GM19328 (cell line): ENCODE measurements around the gene CD164L2.
"Not testable (repeated sequence)": the region's sequence is repeated elsewhere in the genome, so short reads cannot be mapped to it uniquely, and the experiment has no call there.

Experiments used
- ATAC-seq: cut with Tn5 transposase; IDR thresholded peaks from one replicate; pipeline ENCODE4 v1.9.1; 2021; ENCODE audit warnings: mild to moderate bottlenecking, moderate library complexity; ENCODE audit not compliant: unreplicated experiment

CD164L2 gene

DNA sequence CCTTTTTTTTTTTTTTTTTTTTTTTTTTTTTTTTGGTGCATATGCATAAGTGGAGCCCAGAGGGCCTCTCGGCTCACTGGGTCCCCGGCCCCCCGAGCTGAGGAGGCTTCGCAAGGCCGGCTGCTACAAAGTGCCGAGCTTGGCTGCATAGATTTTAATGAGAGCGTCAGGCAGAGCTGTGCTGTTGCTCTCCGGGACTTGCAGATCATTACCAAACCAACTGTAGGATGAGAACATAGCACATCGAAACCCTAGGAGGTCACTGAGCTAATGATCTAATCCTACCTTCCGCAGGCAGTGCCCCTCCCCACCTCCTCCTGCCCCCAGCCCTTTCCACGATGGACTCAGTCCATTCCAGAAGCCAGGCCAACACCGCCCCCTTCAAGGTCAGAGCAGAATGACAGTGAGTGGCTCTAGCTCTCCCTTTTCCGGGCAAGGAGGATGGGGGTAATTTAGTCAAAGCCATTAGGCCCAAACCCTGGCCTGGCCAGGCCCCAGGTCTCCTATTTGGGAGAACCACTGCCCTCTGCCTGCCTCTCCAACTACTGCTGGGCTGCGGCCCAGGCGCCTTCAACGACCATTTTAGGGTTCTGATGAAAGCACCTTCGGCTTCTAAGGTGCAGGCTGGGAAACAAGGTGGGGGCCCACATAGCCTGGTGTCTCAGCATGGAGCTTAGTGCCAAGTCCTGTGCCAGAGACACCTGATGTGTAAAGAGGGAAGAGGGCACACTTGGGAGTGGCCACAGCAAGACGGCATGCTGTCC, 22.6 kb upstream of the CD164L2 start:
- not testable (repeated sequence) for ATAC-seq

DNA sequence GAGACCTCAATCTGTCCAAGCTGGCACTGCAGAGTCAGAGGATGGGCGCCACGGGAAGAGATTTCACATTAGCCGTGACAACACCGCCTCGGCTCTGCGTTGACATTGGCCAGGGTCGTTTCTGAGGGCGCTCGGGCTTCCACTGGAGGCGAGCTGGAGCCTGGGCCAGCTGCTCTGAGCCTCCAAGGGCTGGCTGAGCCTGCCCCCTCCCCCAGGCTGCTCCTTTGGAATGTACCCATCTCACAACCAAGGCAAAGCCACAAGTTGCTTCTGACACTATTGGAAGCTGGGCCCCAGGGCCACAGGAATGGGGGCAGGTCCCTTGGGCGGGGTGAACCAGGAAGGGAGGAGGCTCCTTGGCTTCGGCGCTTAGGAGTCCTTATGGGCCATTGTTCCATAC, 21.9 kb upstream of the CD164L2 start:
- ATAC-seq = no peak

DNA sequence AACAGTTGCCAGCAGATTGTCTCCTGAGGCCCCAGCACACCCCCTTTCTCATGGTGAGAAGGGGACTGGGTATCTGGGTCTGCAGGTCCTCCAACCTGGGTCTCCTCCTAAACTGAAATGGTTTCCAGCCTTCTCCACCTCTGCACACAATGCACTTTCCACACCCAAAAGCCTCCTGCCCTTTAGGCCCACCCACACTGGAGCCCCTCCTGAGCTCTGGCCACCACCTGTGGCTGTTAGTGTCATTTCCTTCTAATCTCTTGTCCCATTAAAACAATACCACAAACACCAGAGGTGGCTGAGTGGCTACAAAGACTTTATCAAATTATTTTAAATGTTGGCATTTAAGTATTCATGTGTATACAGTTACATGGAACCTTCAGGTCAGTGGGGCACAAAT, 20.8 kb upstream of the CD164L2 start:
- ATAC-seq = no peak

DNA sequence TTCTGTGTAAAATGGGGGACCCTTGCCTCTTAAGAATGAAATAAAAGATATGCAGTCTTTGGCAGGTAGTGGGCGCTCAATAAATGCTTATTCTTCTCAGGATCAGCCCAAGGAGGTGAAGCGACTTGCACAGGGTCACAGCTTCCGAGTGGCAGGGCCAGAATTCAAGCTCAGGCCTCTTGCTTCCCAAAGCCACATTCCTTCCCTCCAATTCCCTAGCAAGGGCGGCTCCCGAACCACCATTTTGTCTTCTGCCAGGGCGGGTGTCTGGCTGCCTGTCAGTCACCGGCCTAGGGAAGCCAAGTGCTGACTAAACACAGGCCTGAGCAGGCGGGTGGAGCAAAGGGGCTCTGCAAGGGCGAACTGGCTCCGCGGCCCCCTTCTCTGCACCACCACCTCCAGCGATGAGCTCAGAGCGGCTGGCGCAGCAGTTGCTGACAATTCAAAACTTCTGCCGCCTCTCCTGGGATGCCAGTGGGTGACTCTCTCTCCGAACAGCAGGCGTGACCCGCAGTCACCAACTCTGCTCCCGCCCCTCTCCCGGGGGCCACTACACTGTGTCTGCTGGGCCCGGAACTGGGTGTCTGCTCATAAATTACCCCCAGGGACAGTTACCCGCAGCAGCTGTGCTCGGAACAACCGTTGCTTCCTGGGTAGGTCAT, 20.1 kb upstream of the CD164L2 start:
- no peak for ATAC-seq

DNA sequence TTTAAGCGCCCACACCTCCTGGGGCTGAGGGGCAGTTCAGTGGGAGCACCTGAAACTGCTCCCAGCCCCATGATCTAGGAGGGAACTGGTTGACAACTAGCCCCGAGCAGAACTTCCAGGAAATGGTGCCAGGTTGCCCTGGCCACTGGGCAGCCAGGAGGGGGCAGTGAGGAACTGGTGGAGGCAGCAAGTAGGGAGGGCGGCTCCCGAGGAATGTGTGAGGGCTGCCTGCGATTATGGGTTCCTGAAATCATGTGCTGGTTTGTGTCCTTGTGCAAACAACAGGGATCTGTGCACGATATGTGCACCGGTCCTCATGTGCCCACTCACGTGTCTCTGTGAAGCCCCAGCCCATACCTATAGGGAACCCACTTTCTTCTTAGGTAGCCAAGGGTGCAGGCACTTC, 19.2 kb upstream of the CD164L2 start:
- no peak for ATAC-seq

DNA sequence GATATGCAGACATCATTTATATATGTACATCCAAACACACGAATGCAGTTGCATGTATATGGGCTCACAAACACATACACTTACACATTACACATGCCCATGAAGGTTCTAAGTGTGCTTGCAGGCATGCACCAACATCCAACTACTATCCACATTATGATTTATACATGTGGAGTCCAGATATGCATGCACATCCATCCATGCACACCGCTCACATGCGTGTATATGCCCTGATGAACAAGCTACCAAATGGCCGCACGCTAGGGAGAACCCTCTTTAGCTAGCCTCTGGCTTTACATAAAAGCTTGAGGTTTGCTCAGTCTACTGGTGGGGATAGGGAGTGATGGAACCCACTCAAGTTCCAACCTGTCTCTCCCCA, 17.8 kb upstream of the CD164L2 start:
- no peak for ATAC-seq

DNA sequence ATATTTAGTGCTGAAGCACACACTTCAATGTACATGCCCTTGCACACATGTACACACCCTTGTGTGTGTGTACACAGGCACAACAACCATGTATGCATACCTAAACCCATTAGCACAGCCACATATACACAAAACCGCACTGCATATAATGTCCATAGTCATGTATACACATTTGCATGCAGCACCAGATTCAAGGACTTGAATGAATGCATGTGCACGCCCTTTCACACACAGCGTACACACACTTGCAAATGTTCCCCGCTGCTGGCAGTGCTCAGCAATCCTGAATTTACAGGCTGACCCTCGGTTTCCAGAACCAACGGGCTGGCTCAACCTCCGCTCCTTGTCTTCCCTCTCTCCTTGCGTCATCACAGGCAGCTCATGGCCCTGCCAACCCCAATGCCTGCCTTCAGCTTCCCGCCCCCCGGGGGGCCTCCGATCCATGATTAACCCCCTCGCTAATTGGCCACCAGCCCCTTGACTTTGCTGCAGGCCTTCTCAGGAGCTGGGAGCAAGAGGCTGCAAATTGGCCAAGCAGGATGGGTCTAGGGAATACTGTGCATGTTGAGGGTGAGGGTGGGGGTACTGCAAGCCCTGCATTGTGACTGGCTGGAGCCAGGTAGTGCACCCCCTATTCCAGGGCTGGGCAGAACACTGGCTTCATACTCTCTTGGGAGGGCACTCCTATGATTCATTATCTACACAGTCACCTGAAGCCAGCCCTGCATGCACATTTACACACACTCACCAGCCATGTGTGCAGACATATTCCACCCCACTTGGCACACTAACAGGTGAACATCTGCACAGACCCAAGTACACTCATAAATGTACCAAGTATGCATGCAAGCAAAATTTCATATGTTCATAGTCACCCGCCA, 17.2 kb upstream of the CD164L2 start:
- ATAC-seq = no peak

DNA sequence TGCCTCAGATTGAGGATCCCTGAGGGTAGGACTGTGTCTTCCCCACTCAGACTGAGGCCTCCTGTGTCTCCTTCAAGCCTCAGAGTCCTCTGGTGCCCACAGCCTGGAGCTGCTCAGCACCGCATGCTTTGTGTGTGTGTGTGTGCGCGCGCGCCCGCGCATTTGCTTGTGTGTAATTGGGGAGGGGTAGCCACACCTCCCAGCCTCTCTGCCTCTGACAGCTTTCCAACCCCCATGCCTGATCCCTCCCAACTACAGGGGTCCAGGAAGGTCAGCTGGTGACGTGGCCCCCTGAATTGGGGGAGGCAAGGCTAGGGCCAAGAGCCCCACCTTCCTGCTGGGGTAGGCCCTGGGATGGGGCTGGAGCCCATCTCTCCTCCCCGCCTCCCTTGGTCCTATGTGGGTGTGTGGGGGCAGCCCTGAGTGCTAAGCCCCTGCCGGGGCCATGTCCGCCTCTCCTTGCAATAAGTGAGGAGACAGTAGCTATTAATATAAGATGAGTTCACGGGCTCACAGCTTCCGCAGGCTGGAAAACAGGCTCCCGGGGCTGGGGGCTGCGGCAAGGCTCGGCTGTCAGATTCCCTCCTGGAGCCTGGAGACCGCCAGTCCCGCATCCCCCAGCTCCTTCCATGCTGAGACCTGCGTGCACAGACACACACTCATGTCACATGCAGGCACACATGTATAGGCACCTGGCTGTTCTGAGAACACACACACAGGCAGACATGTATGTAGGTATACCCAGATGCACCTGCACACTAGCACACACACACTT, 16.3 kb upstream of the CD164L2 start:
- ATAC-seq = no peak

DNA sequence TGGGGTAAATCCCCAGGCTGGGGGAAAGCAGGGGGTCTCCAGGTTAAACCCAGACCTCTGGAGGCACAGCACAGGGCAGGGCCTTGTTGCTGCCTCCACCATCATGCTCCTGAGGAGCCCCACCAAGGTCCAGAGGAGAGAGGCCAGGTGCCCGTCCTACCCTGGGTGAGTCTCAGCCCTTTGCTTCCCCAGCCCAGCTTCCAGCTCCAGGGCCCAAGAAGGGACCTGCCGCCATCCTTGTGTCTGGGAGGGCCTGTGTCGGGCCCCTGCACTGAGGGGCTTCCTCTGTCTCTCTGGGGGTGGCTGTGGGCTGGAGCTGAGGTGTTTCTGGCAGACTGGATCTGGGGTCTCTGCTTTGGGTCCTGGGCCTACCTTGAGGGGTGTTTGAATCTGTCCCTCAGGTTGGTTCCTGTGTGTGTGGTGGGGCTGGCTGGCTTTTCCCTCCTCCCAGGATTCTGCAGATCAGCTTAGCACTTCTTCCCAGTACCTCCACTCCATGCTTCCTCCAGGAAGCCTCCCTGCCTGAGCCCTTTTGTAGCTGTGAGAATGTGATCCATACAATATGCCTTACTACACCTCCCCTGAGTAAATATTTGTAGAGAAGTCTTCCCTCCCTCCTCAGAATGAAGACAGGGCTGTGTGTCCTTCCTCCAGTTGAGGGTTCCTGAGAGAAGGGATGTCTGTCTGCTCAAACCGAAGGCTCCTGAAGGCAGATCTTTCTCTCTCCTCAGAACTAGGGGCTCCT, 15.4 kb upstream of the CD164L2 start:
- ATAC-seq = no peak

DNA sequence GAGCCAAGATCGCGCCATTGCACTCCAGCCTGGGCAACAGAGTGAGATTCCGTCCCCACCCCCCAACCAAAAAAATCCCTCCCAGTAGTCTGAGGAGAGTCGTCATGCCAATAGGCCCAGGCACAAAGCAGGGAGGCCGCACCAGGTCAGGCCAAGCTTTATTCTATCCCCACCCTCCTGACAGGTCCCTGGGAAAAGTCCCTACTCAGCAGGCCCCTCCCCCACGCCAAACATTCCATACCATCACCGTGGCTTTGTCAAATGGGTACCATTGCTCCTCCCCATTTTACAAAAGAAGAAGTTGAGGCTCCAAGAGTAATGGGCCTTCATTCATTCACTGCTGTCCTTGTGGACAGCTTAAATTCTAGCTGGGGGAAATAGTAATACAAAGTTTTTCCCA, 14.6 kb upstream of the CD164L2 start:
- no peak for ATAC-seq

DNA sequence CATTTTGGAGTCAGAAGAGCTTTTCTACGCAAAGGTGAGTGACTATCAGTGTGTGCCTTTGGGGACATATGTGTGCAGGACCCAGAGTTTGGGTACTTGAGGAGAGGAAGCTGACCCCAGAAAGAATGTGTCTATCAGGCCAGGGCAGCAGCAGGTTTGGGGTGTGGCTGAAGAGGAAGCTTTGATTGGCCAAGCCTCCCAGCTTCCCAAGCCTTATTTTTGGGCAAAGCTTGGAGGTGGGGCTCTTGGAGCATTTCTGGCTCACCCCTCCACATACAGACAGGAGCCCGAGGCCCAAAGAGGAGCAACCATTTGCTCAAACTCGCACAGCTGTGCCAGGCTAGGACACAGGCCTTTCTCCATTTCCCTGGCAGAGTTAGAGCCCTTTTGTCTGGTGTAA, 14.0 kb upstream of the CD164L2 start:
- no peak for ATAC-seq

DNA sequence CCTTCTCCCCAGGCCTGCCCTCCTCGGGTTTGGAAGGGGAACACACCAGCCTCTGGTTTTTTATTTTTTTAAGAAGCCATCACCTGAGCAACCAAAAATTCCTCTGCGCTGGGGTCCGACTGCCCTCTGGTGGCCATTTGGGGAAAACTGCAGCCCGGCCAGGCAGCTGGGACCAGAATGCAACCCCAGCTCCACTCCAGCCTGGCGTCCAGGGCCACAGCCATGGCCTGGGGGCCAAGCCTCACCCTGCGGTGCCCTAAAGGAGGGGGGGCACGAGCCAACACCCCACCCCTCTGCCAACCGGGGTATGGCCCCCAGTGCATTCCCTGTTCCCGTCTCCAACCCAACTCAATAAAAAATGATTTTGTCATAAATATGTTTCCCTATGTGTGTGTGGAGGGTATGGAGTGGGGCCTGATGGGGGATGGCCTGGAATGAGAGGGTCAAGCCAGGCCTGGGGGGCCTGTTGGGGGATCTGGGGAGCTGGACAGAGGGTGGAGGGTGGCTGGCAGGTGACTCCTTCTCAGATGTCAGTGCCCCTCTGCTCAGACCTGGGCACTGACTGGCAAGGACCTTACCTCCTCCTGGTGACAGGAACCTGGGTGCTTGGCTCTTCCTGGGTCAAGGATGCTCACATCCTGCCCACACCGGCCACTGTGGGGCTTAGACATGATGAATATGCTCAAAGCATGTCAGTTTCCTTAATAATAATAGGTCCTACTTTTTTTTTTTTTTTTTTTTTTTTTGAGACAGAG, 12.5 kb upstream of the CD164L2 start:
- no peak for ATAC-seq

DNA sequence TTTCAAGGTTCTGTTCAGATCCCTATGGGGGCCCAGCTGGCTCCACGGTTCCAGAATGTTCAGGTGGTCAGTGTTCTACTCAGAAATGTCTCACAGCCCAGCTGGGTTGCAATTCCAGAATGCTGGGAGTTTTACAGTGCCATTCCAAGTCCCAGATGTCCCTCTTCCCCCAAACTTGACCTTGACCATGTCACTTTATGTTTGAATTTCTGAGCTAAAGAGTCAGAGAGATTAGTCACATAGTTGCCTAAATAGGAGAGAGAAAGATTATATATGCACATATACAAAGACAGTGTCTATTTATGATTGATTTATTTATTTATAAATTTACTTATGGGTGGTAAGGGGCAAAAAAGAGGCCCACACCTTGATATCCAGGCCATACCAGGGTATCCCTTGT, 11.8 kb upstream of the CD164L2 start:
- ATAC-seq = no peak

DNA sequence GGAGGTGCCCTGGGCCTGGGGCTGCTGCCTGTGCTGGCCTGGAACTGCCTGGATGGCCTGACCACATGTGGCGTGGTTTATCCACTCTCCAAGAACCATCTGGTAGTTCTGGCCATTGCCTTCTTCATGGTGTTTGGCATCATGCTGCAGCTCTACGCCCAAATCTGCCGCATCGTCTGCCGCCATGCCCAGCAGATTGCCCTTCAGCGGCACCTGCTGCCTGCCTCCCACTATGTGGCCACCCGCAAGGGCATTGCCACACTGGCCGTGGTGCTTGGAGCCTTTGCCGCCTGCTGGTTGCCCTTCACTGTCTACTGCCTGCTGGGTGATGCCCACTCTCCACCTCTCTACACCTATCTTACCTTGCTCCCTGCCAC, 11.1 kb upstream of the CD164L2 start:
- no peak for ATAC-seq

DNA sequence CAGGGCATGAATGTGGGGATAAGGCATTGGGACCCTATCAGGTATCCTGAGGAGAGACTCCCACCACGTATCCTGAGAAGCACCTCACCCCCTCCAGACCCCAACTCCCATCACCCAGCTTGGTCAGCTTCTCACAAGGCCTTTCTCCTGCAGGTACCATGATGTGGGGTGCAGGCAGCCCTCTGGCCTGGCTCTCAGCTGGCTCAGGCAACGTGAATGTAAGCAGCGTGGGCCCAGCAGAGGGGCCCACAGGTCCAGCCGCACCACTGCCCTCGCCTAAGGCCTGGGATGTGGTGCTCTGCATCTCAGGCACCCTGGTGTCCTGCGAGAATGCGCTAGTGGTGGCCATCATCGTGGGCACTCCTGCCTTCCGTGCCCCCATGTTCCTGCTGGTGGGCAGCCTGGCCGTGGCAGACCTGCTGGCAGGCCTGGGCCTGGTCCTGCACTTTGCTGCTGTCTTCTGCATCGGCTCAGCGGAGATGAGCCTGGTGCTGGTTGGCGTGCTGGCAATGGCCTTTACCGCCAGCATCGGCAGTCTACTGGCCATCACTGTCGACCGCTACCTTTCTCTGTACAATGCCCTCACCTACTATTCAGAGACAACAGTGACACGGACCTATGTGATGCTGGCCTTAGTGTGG, 10.6 kb upstream of the CD164L2 start:
- no peak for ATAC-seq

DNA sequence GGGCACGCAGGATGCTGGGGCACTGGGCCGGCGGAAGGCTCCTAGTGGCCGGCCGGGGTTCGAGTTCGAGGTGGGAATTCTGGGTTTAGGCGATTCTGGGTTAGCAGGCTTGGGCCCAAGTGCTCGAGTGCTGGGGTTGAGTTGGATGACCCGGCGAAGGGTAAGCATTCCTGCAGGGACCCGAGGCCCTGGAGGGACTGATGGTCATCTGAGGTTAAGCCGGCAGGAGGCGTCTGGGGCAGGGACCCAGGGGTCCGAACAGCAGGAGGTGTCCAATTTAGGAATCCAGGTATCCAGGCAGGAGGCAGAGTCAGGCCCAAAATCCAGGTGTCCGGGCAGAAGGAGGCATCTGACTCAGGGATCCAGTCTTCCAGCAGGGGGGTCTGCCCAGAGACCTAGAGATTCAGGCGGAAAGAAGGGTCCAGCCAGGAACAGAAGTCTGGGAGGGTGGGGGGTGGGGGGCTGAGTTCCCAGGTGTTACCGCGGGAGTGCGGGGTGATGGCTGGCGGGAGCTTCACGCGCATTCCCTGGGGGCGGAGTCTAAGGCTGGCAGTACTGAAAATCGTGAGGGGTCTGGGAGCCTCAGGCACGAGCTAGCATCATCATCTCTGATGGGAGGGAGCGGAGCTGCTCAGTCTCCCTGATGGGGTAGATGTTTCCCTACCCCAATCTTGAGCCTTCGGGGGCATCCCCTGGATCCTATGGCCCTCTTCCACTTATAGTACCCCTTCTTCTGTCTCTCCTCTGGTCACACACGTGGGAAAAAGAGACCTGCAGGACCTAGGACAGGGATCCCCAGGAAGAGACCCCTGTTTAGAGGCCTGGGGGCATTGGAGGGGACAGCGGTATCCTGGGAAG, 9.9 kb upstream of the CD164L2 start:
- no peak for ATAC-seq

DNA sequence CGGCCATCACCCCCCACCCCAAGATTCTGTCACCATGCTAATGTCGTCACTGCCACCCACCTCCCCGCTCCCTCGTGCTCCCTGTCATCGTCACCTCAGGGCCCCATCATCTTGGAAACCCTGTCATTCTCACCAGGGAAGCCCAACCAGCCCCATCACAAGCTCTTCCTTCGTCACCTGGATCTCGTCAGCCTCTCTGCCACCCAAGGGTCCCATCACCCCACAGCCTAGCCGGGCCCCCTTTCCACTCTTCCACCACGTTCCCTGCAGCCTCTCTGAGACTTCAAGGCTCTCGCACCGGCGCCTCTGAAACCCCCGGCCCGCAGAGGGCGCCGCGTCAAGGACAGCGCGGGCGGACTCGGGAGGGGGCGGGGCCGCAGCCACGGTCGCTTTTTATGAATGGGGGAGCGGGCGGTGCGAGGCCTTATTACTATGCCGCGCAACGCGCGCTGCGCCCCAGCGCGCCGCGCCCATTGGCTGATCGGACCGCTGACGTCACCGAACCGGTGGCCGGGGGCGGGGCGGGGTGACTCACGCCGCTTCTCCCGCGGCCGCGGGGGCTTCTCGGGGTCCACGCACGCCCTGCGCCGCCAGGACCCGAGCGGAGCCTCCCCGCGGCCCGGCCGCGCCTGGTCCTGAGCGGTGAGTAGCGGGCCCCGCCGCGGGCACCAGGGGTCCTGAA, 9.1 kb upstream of the CD164L2 start, which contains the start of gene GPR3:
TSS of gene GPR3 (plus strand) at position 527 of the 682 bp plus-strand sequence. CDS start 1,177 bp downstream, outside the sequence.
- peak; percentile 67 for ATAC-seq
